SK-N-SH (cell line): ENCODE results near the gene PDGFC. TPM values are rescaled to one million over a fixed set of nuclear protein-coding genes. Genes with fewer than 3 reads are reported as not detected.

Experiments used
- CTCF ChIA-PET: fragments of 300-600, 350-600 bp; formaldehyde crosslinking; extraction: SDS; loops from one replicate; lab custom pipeline; 2021; lab: Yijun Ruan, JAX
- POLR2A ChIA-PET: fragments of 350-600 bp; sonication (Branson Sonifier 250); formaldehyde crosslinking; extraction: SDS; loops from one replicate; lab custom pipeline; 2020; ENCODE audit warnings: antibody characterized with exemption, inconsistent platforms; lab: Yijun Ruan, JAX
- DNase-seq: peaks from one replicate; pipeline ENCODE4 v3.0.0; 2012
- H2AFZ ChIP-seq: fragments of 200-600 bp; sonication (generic); 2 replicates; pipeline ENCODE4 v1.8.1; 2016; ENCODE audit warnings: antibody characterized with exemption, mild to moderate bottlenecking, low read depth
- H3F3A ChIP-seq: fragments of 200-600 bp; sonication (generic); replicated peaks from 2 replicates; pipeline ENCODE3; 2016; ENCODE audit warnings: antibody characterized with exemption, mild to moderate bottlenecking; ENCODE audit not compliant: insufficient read depth
- H3K27ac ChIP-seq, 2 experiments: fragments of 200-500 bp in 1 of 2; fragments of 200-600 bp in 1 of 2; sonication (Bioruptor generic) in 1 of 2; sonication (generic), shearing (Covaris generic) in 1 of 2; 2 replicates each; pipeline versions ENCODE4 v1.5.1 to v1.6.1; 2014 to 2016; ENCODE audit warnings: low read depth in 2 of 2, inconsistent platforms in 1 of 2, low read length in 1 of 2, mild to moderate bottlenecking in 1 of 2, mixed read lengths in 1 of 2
- H3K27me3 ChIP-seq: fragments of 200-600 bp; sonication (generic), shearing (Covaris generic); 2 replicates; pipeline ENCODE4 v1.6.1; 2016; ENCODE audit warnings: mixed run types; ENCODE audit not compliant: insufficient read depth
- H3K36me3 ChIP-seq, 2 experiments: fragments of 200-500 bp in 1 of 2; fragments of 200-600 bp in 1 of 2; sonication (Bioruptor generic) in 1 of 2; sonication (generic) in 1 of 2; replicated peaks in 1 of 2; 2 replicates each; pipeline versions ENCODE3 to v1.5.1; 2014 to 2016; ENCODE audit warnings: low read length in 1 of 2, mild to moderate bottlenecking in 1 of 2; ENCODE audit not compliant: insufficient read depth in 2 of 2, control insufficient read depth in 1 of 2
- H3K4me1 ChIP-seq, 2 experiments: fragments of 200-500 bp in 1 of 2; fragments of 200-600 bp in 1 of 2; sonication (Bioruptor generic) in 1 of 2; sonication (generic), shearing (Covaris generic) in 1 of 2; 2 replicates each; pipeline versions ENCODE4 v1.5.1 to v1.6.1; 2014 to 2016; ENCODE audit warnings: low read depth in 1 of 2, low read length in 1 of 2, mixed run types in 1 of 2; ENCODE audit not compliant: insufficient read depth in 2 of 2, control insufficient read depth in 1 of 2
- H3K4me2 ChIP-seq: fragments of 200-600 bp; sonication (generic), shearing (Covaris generic); 2 replicates; pipeline ENCODE4 v1.6.1; 2017; ENCODE audit warnings: mixed run types
- H3K4me3 ChIP-seq, 2 experiments: fragments of 200-500 bp in 1 of 2; fragments of 200-600 bp in 1 of 2; sonication (Bioruptor generic) in 1 of 2; sonication (generic), shearing (Covaris generic) in 1 of 2; 2 replicates each; pipeline versions ENCODE4 v1.5.1 to v1.8.1; 2014 to 2016; ENCODE audit warnings: low read depth in 2 of 2, inconsistent platforms in 1 of 2, low read length in 1 of 2, mild to moderate bottlenecking in 1 of 2, mixed read lengths in 1 of 2, moderate library complexity in 1 of 2
- H3K79me2 ChIP-seq: fragments of 200-600 bp; sonication (generic); 2 replicates; pipeline ENCODE4 v1.8.1; 2017; ENCODE audit warnings: mild to moderate bottlenecking; ENCODE audit not compliant: insufficient read depth
- H3K9ac ChIP-seq: fragments of 200-600 bp; sonication (generic); 2 replicates; pipeline ENCODE4 v1.6.1; 2017; ENCODE audit warnings: mixed run types
- H3K9me2 ChIP-seq: fragments of 200-600 bp; sonication (generic); 2 replicates; pipeline ENCODE4 v1.6.1; 2017; ENCODE audit warnings: mixed run types
- H3K9me3 ChIP-seq: fragments of 200-600 bp; sonication (generic); 2 replicates; pipeline ENCODE4 v1.6.1; 2017; ENCODE audit warnings: mixed run types, mild to moderate bottlenecking, moderate library complexity
- H4K20me1 ChIP-seq: fragments of 200-600 bp; sonication (generic); 2 replicates; pipeline ENCODE4 v1.6.1; 2017; ENCODE audit warnings: mild to moderate bottlenecking, mixed run types; ENCODE audit not compliant: insufficient read depth
- EP300 ChIP-seq, 2 experiments: IDR thresholded peaks; 2 replicates each; pipeline versions ENCODE4 v1.4.0 to v1.6.1; 2012; ENCODE audit warnings: borderline replicate concordance in 1 of 2, low read depth in 1 of 2, low read length in 1 of 2
- FOSL2 ChIP-seq: IDR thresholded peaks from 2 replicates; pipeline ENCODE4 v1.4.0; 2012; ENCODE audit warnings: low read depth, mild to moderate bottlenecking, moderate library complexity, borderline replicate concordance
- GATA2 ChIP-seq: sonication (generic); formaldehyde crosslinking; IDR thresholded peaks from 2 replicates; pipeline ENCODE4 v1.5.0; 2020; ENCODE audit warnings: mild to moderate bottlenecking, missing genetic modification reagents
- IRF3 ChIP-seq: fragments of 150-350 bp; IDR thresholded peaks from 2 replicates; pipeline ENCODE4 v1.6.1; 2016; ENCODE audit warnings: mild to moderate bottlenecking, low read depth, low read length
- JUND ChIP-seq: IDR thresholded peaks from 2 replicates; pipeline ENCODE4 v1.4.0; 2012
- MAX ChIP-seq: IDR thresholded peaks from 2 replicates; pipeline ENCODE4 v1.4.0; 2012; ENCODE audit warnings: low read depth
- MEF2A ChIP-seq: IDR thresholded peaks from 2 replicates; pipeline ENCODE4 v1.4.0; 2012; ENCODE audit warnings: low read depth, borderline replicate concordance
- NFIC ChIP-seq: IDR thresholded peaks from 2 replicates; pipeline ENCODE4 v1.4.0; 2012; ENCODE audit warnings: borderline replicate concordance
- PBX3 ChIP-seq: IDR thresholded peaks from 2 replicates; pipeline ENCODE4; 2012
- RAD21 ChIP-seq: IDR thresholded peaks from 2 replicates; pipeline ENCODE4 v1.6.1; 2012; ENCODE audit warnings: mild to moderate bottlenecking, low read length
- REST ChIP-seq: IDR thresholded peaks from 2 replicates; pipeline ENCODE4 v1.6.1; 2012; ENCODE audit warnings: mild to moderate bottlenecking, low read depth, low read length, moderate library complexity
- SMC3 ChIP-seq: IDR thresholded peaks from 2 replicates; pipeline ENCODE4 v1.6.1; 2012; ENCODE audit warnings: low read depth, low read length, improper control_type of control experiment
- TCF12 ChIP-seq: IDR thresholded peaks from 2 replicates; pipeline ENCODE4 v1.4.0; 2012
- TEAD4 ChIP-seq: IDR thresholded peaks from 2 replicates; pipeline ENCODE4 v1.4.0; 2012; ENCODE audit warnings: mild to moderate bottlenecking, borderline replicate concordance; ENCODE audit not compliant: insufficient read depth
- USF1 ChIP-seq: IDR thresholded peaks from 2 replicates; pipeline ENCODE4 v1.4.0; 2012; ENCODE audit warnings: low read depth, borderline replicate concordance
- USF2 ChIP-seq: fragments of 150-350 bp; IDR thresholded peaks from 2 replicates; pipeline ENCODE4 v1.6.1; 2017; ENCODE audit warnings: antibody characterized with exemption, low read length, low read depth, borderline replicate concordance
- WGBS: methylation state at CpG from one replicate; pipeline ENCODE4 v1.1.6; 2017; ENCODE audit warnings: low lambda C conversion rate; 5-methylcytosine and 5-hydroxymethylcytosine counted together
- polyA plus RNA-seq, 3 experiments: library from polyadenylated mRNA; depleted of rRNA; stranded (reverse); fragments of >200 nt; gene quantifications; 2 replicates each; pipeline ENCODE4 v1.2.3, GENCODE V29; 2012

The PDGFC gene
- polyA plus RNA-seq, 1 of the 3 experiments (the other 2 are of a cell fraction) = 29.8 TPM

GRCh38 chr4:156946516-156947424 is 24.8 kb downstream of the PDGFC start (continued):
- TF ChIP-seq MAX (peak; percentile 55; the same call in 1 of the 2 replicates), IRF3 (no peak), USF2 (no peak), MEF2A (peak; percentile 57; the same call in 1 of the 2 replicates), USF1 (no peak), JUND (peak; percentile 97), FOSL2 (peak; percentile 97)

GRCh38 chr4:156945532-156945931 is 26.1 kb downstream of the PDGFC start:
- no peaks in the 10 kb centered on the region for H3K27me3 ChIP-seq
- peaks cover 88% of the 10 kb centered on the region for H3K79me2 ChIP-seq
- no peak for DNase-seq
- H3K4me3 ChIP-seq = peak overlapping the region; percentile 4 to 28; a peak in 3 of 4 replicates
- no peaks in the 10 kb centered on the region for H3K9me2 ChIP-seq
- peaks cover 0 to 78% of the 10 kb centered on the region in 2 experiments; a peak in 3 of 4 replicates for H3K4me1 ChIP-seq
- TF ChIP-seq PBX3 (peak; percentile 85), JUND (peak; percentile 36), SMC3 (no peak), NFIC (peak; percentile 38; the same call in 1 of the 2 replicates), MEF2A (no peak), GATA2 (CRISPR knock-in tag) (no peak), EP300 (IDR thresholded peaks at IDR 0.05; ENCODE audit: borderline replicate concordance in 1 of 2, low read depth in 1 of 2, low read length in 1 of 2) (peak in 1 of 2 experiments; percentile 30; a peak in 1 of 4 replicates), TEAD4 (0 out of 2 replicates have a peak, but pooled peaks have one; percentile 35), RAD21 (no peak), FOSL2 (peak; percentile 16; the same call in 1 of the 2 replicates), REST (no peak), TCF12 (peak; percentile 44)
- no peak overlapping the region for H2AFZ ChIP-seq
- no peaks in the 10 kb centered on the region for H3K9me3 ChIP-seq
- H3K4me2 ChIP-seq = peak overlapping the region; percentile 70
- H3F3A ChIP-seq = peaks cover 60% of the 10 kb centered on the region
- ChIA-PET CTCF (interaction anchor here (0.6 to 2.5 kb wide), 2 partner anchors 23 to 1574 kb away, joined by 3 to 6 read pairs; no protein-coding TSS in a partner anchor), POLR2A (no interaction called here)
- peak overlapping the region; percentile 63 for H3K9ac ChIP-seq
- WGBS = 13% methylated on average over 3 of the region's 3 CpGs
- no peaks in the 10 kb centered on the region for H3K36me3 ChIP-seq
- peak overlapping the region; percentile 78 to 95 for H3K27ac ChIP-seq
- no peaks in the 10 kb centered on the region for H4K20me1 ChIP-seq
